ENCODE results near the gene SPARCL1. TPM values are rescaled to one million over a fixed set of nuclear protein-coding genes. Genes with fewer than 3 reads are reported as not detected.

Gene SPARCL1
- total RNA-seq, 2 donors from 2014 or later, result 18.4 to 84.0 TPM

- no peak for TF ChIP-seq CTCF (IDR thresholded peaks at IDR 0.05)
- Histone ChIP-seq H3K27me3 (no peaks in the 10 kb centered on the region), H3K9ac (ENCODE audit: low read depth in 2 of 2, low read length in 2 of 2) (no peak overlapping the region), H3K4me3 (no peak overlapping the region), H3K36me3 (no peaks in the 10 kb centered on the region), H3K4me1 (no peaks in the 10 kb centered on the region), H3K27ac (peak overlapping the region; percentile 62), H3K9me3 (no peaks in the 10 kb centered on the region)
- intact Hi-C loops (cut with DNase I), result no loop called here
- peak; percentile 49 for DNase-seq
Observed at GRCh38 chr4:87530868-87531267, 1.7 kb upstream of the SPARCL1 start.

GRCh38 chr4:87530229-87530628, 1.1 kb upstream of the SPARCL1 start:
- H3K9ac ChIP-seq (ENCODE audit: low read depth in 2 of 2, low read length in 2 of 2), result no peak overlapping the region
- H3K9me3 ChIP-seq, result no peaks in the 10 kb centered on the region
- peak overlapping the region; percentile 23 for H3K27ac ChIP-seq
- no peaks in the 10 kb centered on the region for H3K36me3 ChIP-seq
- TF ChIP-seq CTCF (IDR thresholded peaks at IDR 0.05), result no peak
- no peak overlapping the region for H3K4me3 ChIP-seq
- no peaks in the 10 kb centered on the region for H3K27me3 ChIP-seq
- no peaks in the 10 kb centered on the region for H3K4me1 ChIP-seq
- intact Hi-C loops (cut with DNase I), result no loop called here
- DNase-seq, result no peak

- no peak for DNase-seq
- TF ChIP-seq CTCF (IDR thresholded peaks at IDR 0.05), result no peak
- no peaks in the 10 kb centered on the region for H3K36me3 ChIP-seq
- H3K9ac ChIP-seq (ENCODE audit: low read depth in 2 of 2, low read length in 2 of 2), result no peak overlapping the region
- H3K27me3 ChIP-seq, result no peaks in the 10 kb centered on the region
- H3K27ac ChIP-seq, result peak overlapping the region; percentile 56
- intact Hi-C loops (cut with DNase I), result no loop called here
- no peaks in the 10 kb centered on the region for H3K4me1 ChIP-seq
- H3K4me3 ChIP-seq, result no peak overlapping the region
- no peaks in the 10 kb centered on the region for H3K9me3 ChIP-seq
Observed at GRCh38 chr4:87527431-87528220, 1.6 kb downstream of the SPARCL1 start.

GRCh38 chr4:87525636-87526295, 3.4 kb downstream of the SPARCL1 start:
- Histone ChIP-seq H3K4me3 (no peak overlapping the region), H3K27ac (peak overlapping the region; percentile 56), H3K9me3 (no peaks in the 10 kb centered on the region), H3K36me3 (no peaks in the 10 kb centered on the region), H3K9ac (ENCODE audit: low read depth in 2 of 2, low read length in 2 of 2) (no peak overlapping the region), H3K27me3 (no peaks in the 10 kb centered on the region), H3K4me1 (no peaks in the 10 kb centered on the region)
- intact Hi-C loops (cut with DNase I), result no loop called here
- TF ChIP-seq CTCF (IDR thresholded peaks at IDR 0.05), result no peak
- DNase-seq, result no peak

- no peaks in the 10 kb centered on the region for H3K27me3 ChIP-seq
- H3K36me3 ChIP-seq, result no peaks in the 10 kb centered on the region
- H3K4me1 ChIP-seq, result no peaks in the 10 kb centered on the region
- DNase-seq, result no peak
- H3K9ac ChIP-seq (ENCODE audit: low read depth in 2 of 2, low read length in 2 of 2), result no peak overlapping the region
- no peak for TF ChIP-seq CTCF (IDR thresholded peaks at IDR 0.05)
- H3K9me3 ChIP-seq, result no peaks in the 10 kb centered on the region
- intact Hi-C loops (cut with DNase I), result no loop called here
- H3K4me3 ChIP-seq, result no peak overlapping the region
- no peak overlapping the region for H3K27ac ChIP-seq
Observed at GRCh38 chr4:87524456-87524855, 4.7 kb downstream of the SPARCL1 start.

Data from colonic mucosa (tissue), 4 donors.